G401.6 (cell line): ENCODE data around the gene ALAD.
"Not testable (repeated sequence)": the region's sequence is repeated elsewhere in the genome, so short reads cannot be mapped to it uniquely, and the experiment has no call there.

Experiments
- FAIRE-seq: peaks from 2 replicates; lab custom pipeline; 2012; peaks lifted over from hg19 to GRCh38; lab: Jason Lieb, UNC

The ALAD gene

GRCh38 chr9:113397203-113397631 lies 3.9 kb downstream of the ALAD start:
- FAIRE-seq: no peak

DNA sequence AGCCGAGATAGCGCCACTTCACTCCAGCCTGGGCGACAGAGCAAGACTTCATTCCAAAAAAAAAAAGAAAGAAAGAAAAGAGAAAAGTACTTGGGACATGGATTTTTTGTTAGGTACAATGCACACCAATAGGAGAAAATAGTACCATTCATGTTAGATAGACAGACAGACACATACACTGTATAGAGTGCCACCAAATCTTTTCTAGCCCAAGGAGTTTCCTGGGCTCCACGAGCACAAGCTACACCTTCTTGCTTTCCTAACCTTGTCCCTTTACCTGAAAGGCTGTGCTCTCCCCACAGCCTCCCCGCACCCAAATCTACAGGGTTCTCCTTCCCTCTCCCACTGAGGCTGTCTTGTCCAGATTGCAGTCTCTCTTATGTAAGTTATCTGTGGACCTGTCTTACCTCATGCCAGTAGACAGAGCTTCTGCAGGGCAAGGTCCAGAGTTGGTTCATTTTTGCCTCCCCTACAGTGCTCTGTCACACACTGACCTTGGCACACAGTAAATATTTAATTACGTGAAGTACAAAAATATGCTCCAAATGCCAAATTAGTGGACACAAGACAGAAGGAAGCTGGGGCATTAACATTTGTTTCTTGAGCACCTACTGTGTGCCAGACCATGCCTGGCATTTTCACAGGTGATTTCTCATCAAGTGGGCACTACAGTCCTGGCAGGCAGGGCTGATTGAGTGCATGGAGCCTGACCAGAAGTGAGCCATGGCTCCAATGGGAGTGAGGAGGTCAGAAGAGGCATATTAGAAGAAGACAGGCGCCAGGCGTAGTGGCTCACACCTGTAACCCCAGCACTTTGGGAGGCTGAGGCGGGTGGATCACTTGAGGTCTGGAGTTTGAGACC lies 5.9 kb downstream of the ALAD start:
- FAIRE-seq: no peak

DNA sequence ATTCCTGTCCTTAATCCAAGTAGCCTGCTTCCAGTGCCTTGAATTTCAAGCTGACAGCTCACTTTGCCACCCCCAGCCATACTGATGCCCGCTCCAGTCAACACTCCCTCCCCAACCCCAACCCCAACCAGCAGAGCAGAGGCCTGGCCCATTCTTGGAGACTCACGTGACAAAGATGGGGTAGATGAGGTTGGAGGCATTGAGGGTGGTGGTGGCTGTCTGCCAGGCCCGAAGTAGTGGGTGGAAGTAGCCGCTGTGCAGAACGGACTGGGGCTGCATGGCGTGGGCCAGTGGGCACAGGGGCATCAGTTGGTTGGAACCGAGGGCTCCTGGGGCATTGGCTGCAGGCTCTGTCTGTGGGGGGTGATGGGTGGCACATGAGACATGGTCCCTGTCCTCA lies 7.8 kb downstream of the ALAD start:
- no peak for FAIRE-seq

GRCh38 chr9:113391917-113392316 lies 9.2 kb downstream of the ALAD start:
- no peak for FAIRE-seq

- no peak for FAIRE-seq
These were observed 10.7 kb downstream of the ALAD start for GRCh38 chr9:113390192-113390960.

- FAIRE-seq: no peak
These were observed 11.6 kb downstream of the ALAD start for GRCh38 chr9:113389451-113389850.

- FAIRE-seq: no peak
These were observed 12.3 kb downstream of the ALAD start for GRCh38 chr9:113388833-113389232.

GRCh38 chr9:113387560-113388230 lies 13.4 kb downstream of the ALAD start:
- FAIRE-seq: no peak

DNA sequence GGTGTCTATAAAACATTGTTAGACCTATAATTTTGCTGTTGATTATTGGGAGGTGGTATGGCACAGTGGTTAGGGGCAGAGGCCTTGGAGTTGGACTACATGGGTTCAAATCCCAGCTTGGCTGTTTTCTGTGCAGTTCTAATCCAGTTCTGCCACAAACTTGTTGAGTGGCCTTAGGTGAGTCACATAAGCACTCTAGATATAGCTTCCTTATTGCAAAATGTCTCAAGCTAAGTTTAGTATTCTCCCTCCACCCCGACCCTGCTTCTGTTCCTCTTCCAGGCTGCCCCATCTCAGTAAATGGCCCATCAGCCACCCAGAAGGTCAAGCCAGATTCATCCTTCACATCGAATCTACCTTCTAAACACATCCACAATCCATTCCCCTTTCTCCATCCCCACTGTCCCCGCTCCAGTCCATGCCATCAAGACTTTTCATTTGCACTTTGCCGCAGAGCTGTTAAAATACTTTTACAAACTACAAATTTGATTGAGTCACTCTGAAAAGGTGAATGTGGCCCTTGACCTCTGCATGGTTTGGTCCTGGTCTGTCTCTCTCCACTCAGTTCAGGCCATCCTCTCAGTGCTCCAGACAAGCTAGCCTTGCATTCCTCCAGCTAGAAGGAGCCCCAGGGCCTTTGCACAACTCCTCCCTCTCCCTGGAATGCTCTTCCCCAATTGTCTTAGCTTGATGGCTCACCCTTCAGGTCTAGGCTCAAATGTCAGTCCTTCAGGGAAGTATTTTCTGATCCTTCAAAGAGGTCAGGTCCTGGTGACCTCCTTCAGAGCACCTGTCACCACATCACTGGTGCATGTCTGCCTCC lies 14.3 kb downstream of the ALAD start:
- no peak for FAIRE-seq

GRCh38 chr9:113381909-113382411 lies 19.1 kb downstream of the ALAD start:
- FAIRE-seq: no peak

- not testable (repeated sequence) for FAIRE-seq
These were observed 19.6 kb downstream of the ALAD start for GRCh38 chr9:113381441-113381840.

- FAIRE-seq: no peak
These were observed 20.2 kb downstream of the ALAD start for GRCh38 chr9:113380869-113381378.

DNA sequence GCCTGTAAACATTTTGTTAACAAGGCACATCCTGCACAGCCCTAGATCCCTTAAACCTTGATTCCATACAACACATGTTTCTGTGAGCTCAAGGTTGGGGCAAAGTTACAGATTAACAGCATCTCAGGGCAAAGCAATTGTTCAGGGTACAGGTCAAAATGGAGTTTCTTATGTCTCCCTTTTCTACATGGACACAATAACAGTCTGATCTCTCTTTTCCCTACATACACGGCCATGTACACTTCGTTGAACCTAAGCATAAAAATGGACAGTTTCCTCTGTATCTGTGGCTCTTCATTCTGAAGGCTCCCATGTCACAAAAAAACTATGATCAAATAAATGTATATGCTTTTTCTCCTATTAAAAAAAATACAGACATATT lies 21.3 kb downstream of the ALAD start:
- not testable (repeated sequence) for FAIRE-seq

GRCh38 chr9:113379094-113379828 lies 21.8 kb downstream of the ALAD start:
- not testable (repeated sequence) for FAIRE-seq

GRCh38 chr9:113376634-113377567 lies 24.2 kb downstream of the ALAD start, which contains the start of gene HDHD3:
TSS of gene HDHD3 (minus strand) at chr9:113376986. CDS start at chr9:113374354, 2,632 bp downstream.
- FAIRE-seq: no peak

- FAIRE-seq: no peak
These were observed 25.7 kb downstream of the ALAD start for GRCh38 chr9:113375057-113376023.

- FAIRE-seq: no peak
These were observed 27.2 kb downstream of the ALAD start for GRCh38 chr9:113373676-113374392.

DNA sequence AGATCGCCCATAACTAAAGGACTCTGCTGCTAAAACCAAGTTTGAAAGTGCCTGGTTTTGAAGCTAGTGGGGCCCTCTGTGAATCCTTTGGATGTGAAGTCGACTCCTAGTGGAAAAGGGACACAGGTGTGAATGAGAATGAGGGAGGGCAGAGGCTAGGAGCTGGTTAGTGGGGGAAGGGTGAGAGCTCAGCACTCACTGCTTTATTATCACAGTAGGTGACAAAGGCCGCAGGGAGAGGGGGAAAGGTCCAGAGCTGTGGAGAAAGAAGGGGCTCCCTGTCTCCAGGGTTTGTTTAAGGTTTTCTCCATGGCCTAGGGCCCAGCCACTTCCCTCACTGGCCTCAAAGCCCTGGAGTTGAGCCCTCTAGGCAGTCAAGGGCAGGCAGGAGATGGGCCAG lies 27.8 kb downstream of the ALAD start:
- FAIRE-seq: no peak
